Measurements from ENCODE around the gene GAA. TPM values are rescaled to one million over a fixed set of nuclear protein-coding genes. Genes with fewer than 3 reads are reported as not detected.

The GAA gene
- total and polyA plus RNA-seq, 2 of the 13 experiments (the other 11 are each of a cell fraction or from before 2014, with no cell fraction given) = 21.6 to 36.4 TPM

DNA sequence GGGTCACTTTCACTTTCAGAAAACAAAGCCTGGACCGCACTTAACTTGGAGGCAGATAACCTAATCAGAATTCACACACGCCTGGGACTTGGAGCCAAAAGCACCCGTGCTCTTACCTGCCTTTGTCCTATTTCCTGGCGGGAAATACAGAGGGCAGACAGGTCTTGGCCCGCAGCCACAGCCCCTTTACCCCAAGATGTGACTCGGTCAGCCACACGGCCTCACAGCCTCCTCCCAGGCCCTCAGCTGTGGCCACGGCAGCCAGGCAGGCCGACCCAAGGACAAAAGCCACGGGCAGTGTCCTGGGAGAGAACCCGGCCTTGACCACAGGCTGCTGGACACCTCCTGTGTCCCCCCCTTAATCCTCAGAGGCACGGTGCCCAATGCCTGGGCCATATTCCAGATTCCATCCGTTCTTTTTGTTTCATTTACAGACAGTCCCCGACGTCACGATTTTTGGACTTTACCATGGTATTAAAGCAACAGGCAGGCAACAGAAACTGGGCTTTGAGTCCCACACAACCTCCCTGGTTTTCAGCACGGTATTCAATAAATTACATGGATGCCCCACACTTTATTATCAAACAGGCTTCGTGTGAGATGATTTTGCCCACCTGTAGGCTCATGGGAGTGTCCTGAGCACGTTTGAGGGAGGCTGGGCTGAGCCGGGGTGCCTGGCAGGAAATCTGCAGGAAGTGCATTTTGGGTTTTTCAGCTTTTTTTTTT is 30.1 kb upstream of the GAA start (continued):
- TF ChIP-seq CENPX (CRISPR knock-in tag; IDR thresholded peaks at IDR 0.05) (no peak), ZNF331 (CRISPR knock-in tag; IDR thresholded peaks at IDR 0.05) (no peak), ARNT (IDR thresholded peaks at IDR 0.05) (no peak), ZSCAN5A (CRISPR knock-in tag; IDR thresholded peaks at IDR 0.05; ENCODE audit: borderline replicate concordance) (no peak), THAP11 (CRISPR knock-in tag; IDR thresholded peaks at IDR 0.05) (no peak), ARID5B (CRISPR knock-in tag; IDR thresholded peaks at IDR 0.05) (peak; percentile 27; the same call in 1 of the 2 replicates), NFIC (IDR thresholded peaks at IDR 0.05; ENCODE audit: low read length) (no peak), ZNF83 (CRISPR knock-in tag; IDR thresholded peaks at IDR 0.05; ENCODE audit: borderline replicate concordance) (0 out of 2 replicates have a peak, but pooled peaks have one; percentile 58), IRF2 (CRISPR knock-in tag; IDR thresholded peaks at IDR 0.05) (0 out of 2 replicates have a peak, but pooled peaks have one; percentile 51), PHF21A (CRISPR knock-in tag; IDR thresholded peaks at IDR 0.05) (peak; percentile 52; the same call in 1 of the 2 replicates), PLRG1 (conservative IDR thresholded peaks at IDR 0.05) (no peak), ARNT2 (CRISPR knock-in tag; IDR thresholded peaks at IDR 0.05; ENCODE audit: low read depth) (no peak), ADNP (CRISPR knock-in tag; IDR thresholded peaks at IDR 0.05) (no peak), ZMYM2 (CRISPR knock-in tag; IDR thresholded peaks at IDR 0.05) (no peak)
- TF ChIP-seq, protein P1, sequence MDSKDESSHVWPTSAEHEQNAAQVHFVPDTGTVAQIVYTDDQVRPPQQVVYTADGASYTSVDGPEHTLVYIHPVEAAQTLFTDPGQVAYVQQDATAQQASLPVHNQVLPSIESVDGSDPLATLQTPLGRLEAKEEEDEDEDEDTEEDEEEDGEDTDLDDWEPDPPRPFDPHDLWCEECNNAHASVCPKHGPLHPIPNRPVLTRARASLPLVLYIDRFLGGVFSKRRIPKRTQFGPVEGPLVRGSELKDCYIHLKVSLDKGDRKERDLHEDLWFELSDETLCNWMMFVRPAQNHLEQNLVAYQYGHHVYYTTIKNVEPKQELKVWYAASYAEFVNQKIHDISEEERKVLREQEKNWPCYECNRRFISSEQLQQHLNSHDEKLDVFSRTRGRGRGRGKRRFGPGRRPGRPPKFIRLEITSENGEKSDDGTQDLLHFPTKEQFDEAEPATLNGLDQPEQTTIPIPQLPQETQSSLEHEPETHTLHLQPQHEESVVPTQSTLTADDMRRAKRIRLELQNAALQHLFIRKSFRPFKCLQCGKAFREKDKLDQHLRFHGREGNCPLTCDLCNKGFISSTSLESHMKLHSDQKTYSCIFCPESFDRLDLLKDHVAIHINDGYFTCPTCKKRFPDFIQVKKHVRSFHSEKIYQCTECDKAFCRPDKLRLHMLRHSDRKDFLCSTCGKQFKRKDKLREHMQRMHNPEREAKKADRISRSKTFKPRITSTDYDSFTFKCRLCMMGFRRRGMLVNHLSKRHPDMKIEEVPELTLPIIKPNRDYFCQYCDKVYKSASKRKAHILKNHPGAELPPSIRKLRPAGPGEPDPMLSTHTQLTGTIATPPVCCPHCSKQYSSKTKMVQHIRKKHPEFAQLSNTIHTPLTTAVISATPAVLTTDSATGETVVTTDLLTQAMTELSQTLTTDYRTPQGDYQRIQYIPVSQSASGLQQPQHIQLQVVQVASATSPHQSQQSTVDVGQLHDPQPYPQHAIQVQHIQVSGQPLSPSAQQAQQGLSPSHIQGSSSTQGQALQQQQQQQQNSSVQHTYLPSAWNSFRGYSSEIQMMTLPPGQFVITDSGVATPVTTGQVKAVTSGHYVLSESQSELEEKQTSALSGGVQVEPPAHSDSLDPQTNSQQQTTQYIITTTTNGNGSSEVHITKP (CRISPR knock-in tag; IDR thresholded peaks at IDR 0.05; ENCODE audit: low read depth) = 0 out of 2 replicates have a peak, but pooled peaks have one; percentile 29
- TF ChIP-seq, protein P2, sequence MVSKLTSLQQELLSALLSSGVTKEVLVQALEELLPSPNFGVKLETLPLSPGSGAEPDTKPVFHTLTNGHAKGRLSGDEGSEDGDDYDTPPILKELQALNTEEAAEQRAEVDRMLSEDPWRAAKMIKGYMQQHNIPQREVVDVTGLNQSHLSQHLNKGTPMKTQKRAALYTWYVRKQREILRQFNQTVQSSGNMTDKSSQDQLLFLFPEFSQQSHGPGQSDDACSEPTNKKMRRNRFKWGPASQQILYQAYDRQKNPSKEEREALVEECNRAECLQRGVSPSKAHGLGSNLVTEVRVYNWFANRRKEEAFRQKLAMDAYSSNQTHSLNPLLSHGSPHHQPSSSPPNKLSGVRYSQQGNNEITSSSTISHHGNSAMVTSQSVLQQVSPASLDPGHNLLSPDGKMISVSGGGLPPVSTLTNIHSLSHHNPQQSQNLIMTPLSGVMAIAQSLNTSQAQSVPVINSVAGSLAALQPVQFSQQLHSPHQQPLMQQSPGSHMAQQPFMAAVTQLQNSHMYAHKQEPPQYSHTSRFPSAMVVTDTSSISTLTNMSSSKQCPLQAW (CRISPR knock-in tag; IDR thresholded peaks at IDR 0.05) = no peak

All from HepG2 (cell line).